OCI-LY3 (cell line): Measurements from ENCODE around the gene MAGI1.

ENCODE experiments used
- H2AFZ ChIP-seq: fragments of 200-600, 300-600 bp; shearing (Covaris generic); 2 replicates; pipeline ENCODE4 v1.6.0; 2014; ENCODE audit warnings: antibody characterized with exemption, low read depth, low read length
- H3K27ac ChIP-seq: fragments of 200-600, 300-600 bp; sonication (generic); 2 replicates; pipeline ENCODE4 v1.5.1; 2014; ENCODE audit warnings: mild to moderate bottlenecking, low read length, moderate library complexity, mixed read lengths
- H3K27me3 ChIP-seq: fragments of 200-600, 300-600 bp; sonication (generic); 2 replicates; pipeline ENCODE4 v1.6.1; 2014; ENCODE audit warnings: low read depth, low read length, mixed read lengths
- H3K36me3 ChIP-seq: fragments of 200-600, 300-600 bp; sonication (generic); replicated peaks from 2 replicates; pipeline ENCODE3; 2014; ENCODE audit warnings: low read depth, low read length, mixed read lengths
- H3K4me1 ChIP-seq: fragments of 300-600, 200-600 bp; sonication (generic); 2 replicates; pipeline ENCODE4 v1.6.1; 2014; ENCODE audit warnings: low read length, mixed read lengths
- H3K4me2 ChIP-seq: fragments of 200-600, 300-600 bp; sonication (generic); 2 replicates; pipeline ENCODE4 v1.6.1; 2014; ENCODE audit warnings: low read length, mixed read lengths
- H3K4me3 ChIP-seq: fragments of 300-600, 200-600 bp; sonication (generic); 2 replicates; pipeline ENCODE4 v1.5.1; 2014; ENCODE audit warnings: antibody characterized with exemption, mild to moderate bottlenecking, low read length, moderate library complexity
- H3K79me2 ChIP-seq: fragments of 300-600, 200-600 bp; shearing (Covaris generic); 2 replicates; pipeline ENCODE4 v1.6.1; 2014; ENCODE audit warnings: mild to moderate bottlenecking, low read length, mixed read lengths
- H3K9ac ChIP-seq: fragments of 300-600, 200-600 bp; shearing (Covaris generic); 2 replicates; pipeline ENCODE4 v1.6.0; 2014; ENCODE audit warnings: mild to moderate bottlenecking, low read length, moderate library complexity
- H3K9me3 ChIP-seq: fragments of 200-600, 300-600 bp; shearing (Covaris generic); 2 replicates; pipeline ENCODE4 v1.6.1; 2014; ENCODE audit warnings: low read length, mixed read lengths; ENCODE audit not compliant: insufficient read depth
- H4K20me1 ChIP-seq: fragments of 200-600, 300-600 bp; sonication (generic); 2 replicates; pipeline ENCODE4 v1.6.1; 2016; ENCODE audit warnings: low read length, mixed read lengths; ENCODE audit not compliant: insufficient read depth
- CTCF ChIP-seq: fragments of 200-600, 300-600 bp; sonication (generic); IDR thresholded peaks from 2 replicates; pipeline ENCODE4 v1.5.1; 2014; ENCODE audit warnings: antibody characterized with exemption, low read length, low read depth
- EZH2phosphoT487 ChIP-seq: fragments of 200-600 bp; shearing (Covaris generic); IDR thresholded peaks from 2 replicates; pipeline ENCODE4 v1.6.1; 2018; ENCODE audit warnings: antibody characterized with exemption, mixed run types, low read depth

Gene MAGI1

GRCh38 chr3:65905771-65906170 is 132.9 kb downstream of the MAGI1 start:
- peaks cover 8% of the 10 kb centered on the region for H3K27me3 ChIP-seq

GRCh38 chr3:65904016-65904415 is 134.7 kb downstream of the MAGI1 start:
- no peak overlapping the region for H3K4me2 ChIP-seq
- H3K79me2 ChIP-seq: no peaks in the 10 kb centered on the region
- no peaks in the 10 kb centered on the region for H4K20me1 ChIP-seq
- H3K9ac ChIP-seq: no peak overlapping the region
- H3K4me3 ChIP-seq: no peak overlapping the region
- H3K4me1 ChIP-seq: no peaks in the 10 kb centered on the region
- no peak overlapping the region for H2AFZ ChIP-seq
- TF ChIP-seq EZH2phosphoT487 (no peak), CTCF (no peak)
- H3K27ac ChIP-seq: no peak overlapping the region
- no peaks in the 10 kb centered on the region for H3K36me3 ChIP-seq
- peaks cover 10% of the 10 kb centered on the region for H3K27me3 ChIP-seq
- H3K9me3 ChIP-seq: no peaks in the 10 kb centered on the region

More at GRCh38 chr3:65905771-65906170, 132.9 kb downstream of the MAGI1 start:
- H3K4me2 ChIP-seq: no peak overlapping the region
- no peaks in the 10 kb centered on the region for H3K9me3 ChIP-seq
- no peak overlapping the region for H3K9ac ChIP-seq
- no peaks in the 10 kb centered on the region for H4K20me1 ChIP-seq
- H3K4me3 ChIP-seq: no peak overlapping the region
- H3K27ac ChIP-seq: no peak overlapping the region
- TF ChIP-seq CTCF (no peak), EZH2phosphoT487 (no peak)
- no peaks in the 10 kb centered on the region for H3K4me1 ChIP-seq
- H3K79me2 ChIP-seq: no peaks in the 10 kb centered on the region
- H2AFZ ChIP-seq: no peak overlapping the region
- H3K36me3 ChIP-seq: no peaks in the 10 kb centered on the region

- Histone ChIP-seq H4K20me1 (no peaks in the 10 kb centered on the region), H3K9me3 (no peaks in the 10 kb centered on the region), H3K27ac (no peak overlapping the region), H3K36me3 (no peaks in the 10 kb centered on the region), H3K27me3 (peaks cover 8% of the 10 kb centered on the region), H3K79me2 (no peaks in the 10 kb centered on the region), H3K4me1 (no peaks in the 10 kb centered on the region), H3K9ac (no peak overlapping the region), H2AFZ (no peak overlapping the region), H3K4me3 (no peak overlapping the region), H3K4me2 (no peak overlapping the region)
- TF ChIP-seq CTCF (no peak), EZH2phosphoT487 (no peak)
Observed at GRCh38 chr3:65902304-65902793, 136.4 kb downstream of the MAGI1 start.

- Histone ChIP-seq H3K36me3 (no peaks in the 10 kb centered on the region), H3K9me3 (no peaks in the 10 kb centered on the region), H3K4me1 (no peaks in the 10 kb centered on the region), H4K20me1 (no peaks in the 10 kb centered on the region), H2AFZ (no peak overlapping the region), H3K27ac (no peak overlapping the region), H3K9ac (no peak overlapping the region), H3K79me2 (no peaks in the 10 kb centered on the region), H3K4me3 (no peak overlapping the region), H3K27me3 (peaks cover 10% of the 10 kb centered on the region), H3K4me2 (no peak overlapping the region)
- TF ChIP-seq CTCF: no peak
- no peak for TF ChIP-seq EZH2phosphoT487
Observed at GRCh38 chr3:65901226-65901625, 137.5 kb downstream of the MAGI1 start.
